Measurements from ENCODE around the gene FBP1. TPM values are rescaled to one million over a fixed set of nuclear protein-coding genes. Genes with fewer than 3 reads are reported as not detected.
"Not testable (repeated sequence)": the region's sequence is repeated elsewhere in the genome, so short reads cannot be mapped to it uniquely, and the experiment has no call there.

FBP1 gene
- total and polyA plus RNA-seq, 2 donors: 13.6 to 48.6 TPM

GRCh38 chr9:94568250-94568889 lies 70.9 kb downstream of the FBP1 start:
- no peaks in the 10 kb centered on the region for H3K36me3 ChIP-seq (ENCODE audit: insufficient read depth)
- H3K27ac ChIP-seq (ENCODE audit: low read depth): no peak overlapping the region
- WGBS: 72% methylated on average over 3 of the region's 3 CpGs
- no peaks in the 10 kb centered on the region for H3K4me1 ChIP-seq (ENCODE audit: insufficient read depth)
- no peak for DNase-seq (ENCODE audit: extremely low spot score)
- H3K4me3 ChIP-seq (ENCODE audit: low read depth, low read length): no peak overlapping the region

DNA sequence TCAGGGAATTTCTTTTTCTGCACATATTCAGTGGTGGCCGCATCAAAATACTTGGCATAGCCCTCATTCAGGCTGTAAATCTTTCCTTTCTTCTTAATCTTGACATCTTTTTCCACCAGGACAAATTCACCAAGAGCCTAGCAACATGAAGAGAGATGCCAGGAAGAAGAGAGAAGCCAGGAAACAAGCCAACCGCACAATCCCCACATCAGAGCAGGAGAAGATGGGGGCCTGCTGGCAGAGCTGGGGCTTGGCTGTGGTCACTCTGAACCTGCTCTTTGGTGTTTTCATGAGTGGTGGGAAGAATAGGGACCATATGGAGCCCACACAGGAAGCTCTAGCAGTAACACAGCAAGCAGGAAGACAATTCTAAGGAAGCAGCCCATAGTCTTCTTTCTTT lies 72.0 kb downstream of the FBP1 start:
- DNase-seq (ENCODE audit: extremely low spot score): no peak
- H3K4me1 ChIP-seq (ENCODE audit: insufficient read depth): no peaks in the 10 kb centered on the region
- no peaks in the 10 kb centered on the region for H3K36me3 ChIP-seq (ENCODE audit: insufficient read depth)
- WGBS: 70% methylated on average over 2 of the region's 2 CpGs
- no peak overlapping the region for H3K4me3 ChIP-seq (ENCODE audit: low read depth, low read length)
- H3K27ac ChIP-seq (ENCODE audit: low read depth): no peak overlapping the region

GRCh38 chr9:94566550-94566949 lies 72.8 kb downstream of the FBP1 start:
- Histone ChIP-seq H3K36me3 (ENCODE audit: insufficient read depth) (no peaks in the 10 kb centered on the region), H3K4me1 (ENCODE audit: insufficient read depth) (no peaks in the 10 kb centered on the region), H3K4me3 (ENCODE audit: low read depth, low read length) (no peak overlapping the region), H3K27ac (ENCODE audit: low read depth) (no peak overlapping the region)
- DNase-seq (ENCODE audit: extremely low spot score): no peak

DNA sequence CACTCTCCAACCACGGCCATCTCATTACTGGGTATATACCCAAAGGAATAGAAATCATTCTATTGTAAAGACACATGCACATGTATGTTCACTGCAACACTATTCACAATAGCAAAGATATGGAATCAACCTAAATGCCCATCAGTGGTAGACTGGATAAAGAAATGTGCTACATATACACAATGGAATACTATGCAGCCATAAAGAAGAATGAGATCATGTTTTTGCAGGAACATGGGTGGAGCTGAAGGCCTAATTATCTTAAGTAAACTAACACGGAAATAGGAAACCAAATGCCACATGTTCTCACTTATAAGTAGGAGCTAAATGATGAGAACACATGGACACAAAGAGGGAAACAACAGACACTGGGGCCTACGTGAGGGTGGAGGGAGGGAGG lies 75.0 kb downstream of the FBP1 start:
- H3K36me3 ChIP-seq (ENCODE audit: insufficient read depth); H3K4me3 ChIP-seq (ENCODE audit: low read depth, low read length); H3K4me1 ChIP-seq (ENCODE audit: insufficient read depth); DNase-seq (ENCODE audit: extremely low spot score); H3K27ac ChIP-seq (ENCODE audit: low read depth): not testable (repeated sequence)
- 77% methylated on average over 3 of the region's 3 CpGs for WGBS

DNA sequence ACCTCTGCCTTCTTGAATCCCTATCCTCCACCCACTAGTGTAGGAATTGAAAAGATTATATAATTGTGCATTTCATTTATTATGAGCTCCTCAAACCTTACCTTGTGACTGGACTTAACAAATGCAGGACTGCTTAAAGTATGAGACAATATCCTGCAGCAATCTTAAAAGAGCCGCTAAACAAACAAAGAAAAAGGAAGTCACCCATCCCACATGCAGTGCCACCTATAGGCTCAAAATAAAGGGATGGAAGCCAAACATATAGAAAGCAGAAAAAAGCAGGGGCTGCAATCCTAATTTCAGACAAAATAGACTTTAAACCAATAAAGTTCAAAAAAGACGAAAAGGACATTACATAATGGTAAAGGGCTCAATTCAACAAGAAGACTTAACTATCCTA lies 75.8 kb downstream of the FBP1 start:
- no peaks in the 10 kb centered on the region for H3K36me3 ChIP-seq (ENCODE audit: insufficient read depth)
- H3K4me1 ChIP-seq (ENCODE audit: insufficient read depth): no peaks in the 10 kb centered on the region
- DNase-seq (ENCODE audit: extremely low spot score): no peak
- H3K27ac ChIP-seq (ENCODE audit: low read depth): no peak overlapping the region
- H3K4me3 ChIP-seq (ENCODE audit: low read depth, low read length): no peak overlapping the region
- 83% methylated on average over 2 of the region's 2 CpGs for WGBS

GRCh38 chr9:94560237-94560636 lies 79.1 kb downstream of the FBP1 start:
- WGBS: 93% methylated on average over 6 of the region's 6 CpGs

GRCh38 chr9:94557376-94557775 lies 81.9 kb downstream of the FBP1 start:
- Histone ChIP-seq H3K4me1 (ENCODE audit: insufficient read depth) (no peaks in the 10 kb centered on the region), H3K27ac (ENCODE audit: low read depth) (no peak overlapping the region), H3K4me3 (ENCODE audit: low read depth, low read length) (no peak overlapping the region), H3K36me3 (ENCODE audit: insufficient read depth) (no peaks in the 10 kb centered on the region)
- DNase-seq (ENCODE audit: extremely low spot score): no peak
- WGBS: 87% methylated on average over 4 of the region's 4 CpGs

More at GRCh38 chr9:94560237-94560636, 79.1 kb downstream of the FBP1 start:
- Histone ChIP-seq H3K4me3 (ENCODE audit: low read depth, low read length) (no peak overlapping the region), H3K36me3 (ENCODE audit: insufficient read depth) (no peaks in the 10 kb centered on the region), H3K27ac (ENCODE audit: low read depth) (no peak overlapping the region), H3K4me1 (ENCODE audit: insufficient read depth) (no peaks in the 10 kb centered on the region)
- no peak for DNase-seq (ENCODE audit: extremely low spot score)

DNA sequence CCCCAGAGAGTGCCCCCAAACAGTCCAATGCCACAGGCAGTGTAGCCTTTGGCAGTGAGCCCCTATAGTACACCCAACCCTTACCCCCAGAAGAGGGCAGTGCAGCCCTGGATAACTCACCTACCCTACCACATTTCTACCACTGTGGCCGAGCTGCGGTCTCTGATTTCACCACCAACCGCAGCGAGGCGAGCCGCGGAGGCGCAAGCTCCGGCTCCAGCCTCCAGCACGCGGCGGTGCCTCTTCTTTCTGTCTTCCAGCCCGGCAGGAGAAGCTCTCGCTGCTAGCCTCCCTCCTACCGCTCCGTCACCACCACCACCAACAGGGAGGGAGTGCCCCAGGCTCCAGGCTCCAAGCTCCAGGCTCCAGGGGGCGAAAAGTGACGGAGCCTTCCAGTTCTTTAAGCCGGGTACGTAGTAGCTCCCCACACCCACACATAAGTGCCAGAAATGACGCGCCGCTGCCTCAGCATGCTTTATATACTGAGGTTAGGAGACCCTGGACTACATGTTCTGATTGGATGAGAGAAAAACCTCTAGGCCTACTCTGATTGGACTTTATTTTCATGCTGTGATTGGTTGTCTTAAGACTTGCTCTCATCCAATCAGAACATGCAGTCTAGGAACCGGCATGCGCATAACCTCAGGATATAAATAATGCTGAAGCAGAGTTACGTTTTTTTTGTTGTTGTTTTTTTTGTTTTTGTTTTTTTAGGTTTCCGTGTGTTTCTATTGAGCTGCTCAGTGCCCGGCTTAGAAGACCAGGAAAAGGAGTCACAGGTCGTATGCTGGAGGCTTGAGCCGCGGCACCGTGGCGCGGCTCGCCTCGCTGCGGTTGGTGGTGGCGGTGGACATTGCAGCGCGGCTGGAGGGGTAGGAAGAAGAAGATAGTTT lies 84.6 kb downstream of the FBP1 start, which contains the start of gene PCAT7:
PCAT7 (plus strand) TSS at position 645 of the 893 bp plus-strand sequence.
- DNase-seq (ENCODE audit: extremely low spot score): no peak
- no peaks in the 10 kb centered on the region for H3K4me1 ChIP-seq (ENCODE audit: insufficient read depth)
- WGBS: 82% methylated on average over 40 of the region's 40 CpGs
- no peaks in the 10 kb centered on the region for H3K36me3 ChIP-seq (ENCODE audit: insufficient read depth)
- H3K27ac ChIP-seq (ENCODE audit: low read depth): peak within 1 kb of the TSS; percentile 4
- H3K4me3 ChIP-seq (ENCODE audit: low read depth, low read length): no peak within 1 kb of the TSS

- Histone ChIP-seq H3K36me3 (ENCODE audit: insufficient read depth) (no peaks in the 10 kb centered on the region), H3K4me3 (ENCODE audit: low read depth, low read length) (no peak overlapping the region), H3K4me1 (ENCODE audit: insufficient read depth) (no peaks in the 10 kb centered on the region), H3K27ac (ENCODE audit: low read depth) (no peak overlapping the region)
- WGBS: 88% methylated on average over 16 of the region's 16 CpGs
- no peak for DNase-seq (ENCODE audit: extremely low spot score)
Measured at GRCh38 chr9:94554078-94554438, 85.3 kb downstream of the FBP1 start.

Other genes with a start within 250 kb of the FBP1 start
- 0.05 TPM for gene PCAT7, start 84.4 kb downstream of the FBP1 start, total RNA-seq
- 0.06 TPM for gene PCAT7, start 84.4 kb downstream of the FBP1 start, polyA plus RNA-seq
- 2.2 TPM for gene FBP2, start 45.7 kb downstream of the FBP1 start, total RNA-seq
- gene FBP2, start 45.7 kb downstream of the FBP1 start, polyA plus RNA-seq: 0.56 TPM
- 99.2 TPM for gene AOPEP, start 87.2 kb upstream of the FBP1 start, total RNA-seq
- 136 TPM for gene AOPEP, start 87.2 kb upstream of the FBP1 start, polyA plus RNA-seq

Data from urinary bladder (tissue), 4 donors.